Measurements from ENCODE around the gene ALDOA.
"Not testable (repeated sequence)": the region's sequence is repeated elsewhere in the genome, so short reads cannot be mapped to it uniquely, and the experiment has no call there.

Gene ALDOA

GRCh38 chr16:30065102-30065942, at the start of gene ALDOA:
Gene ALDOA, plus strand, starts transcription at chr16:30065760. Its CDS starts 1,138 bp downstream, at chr16:30066898.
- peak within 1 kb of the TSS; percentile 99 for H3K4me3 ChIP-seq (ENCODE audit: low read depth, low read length)
- TF ChIP-seq CTCF (IDR thresholded peaks at IDR 0.05; ENCODE audit: low read depth, low read length): no peak

GRCh38 chr16:30016555-30017276, 48.8 kb upstream of the ALDOA start:
- no peak for TF ChIP-seq CTCF (IDR thresholded peaks at IDR 0.05; ENCODE audit: low read depth, low read length)
- H3K4me3 ChIP-seq (ENCODE audit: low read depth, low read length): no peak overlapping the region

- H3K4me3 ChIP-seq (ENCODE audit: low read depth, low read length): no peak overlapping the region
- no peak for TF ChIP-seq CTCF (IDR thresholded peaks at IDR 0.05; ENCODE audit: low read depth, low read length)
Measured at GRCh38 chr16:30017277-30017656, 48.3 kb upstream of the ALDOA start.

GRCh38 chr16:30017937-30018336, 47.6 kb upstream of the ALDOA start:
- H3K4me3 ChIP-seq (ENCODE audit: low read depth, low read length): not testable (repeated sequence)

GRCh38 chr16:30018731-30019158, 46.8 kb upstream of the ALDOA start:
- no peak overlapping the region for H3K4me3 ChIP-seq (ENCODE audit: low read depth, low read length)

GRCh38 chr16:30022887-30023286, 42.7 kb upstream of the ALDOA start, which contains the start of gene C16orf92:
Gene C16orf92, plus strand, starts transcription at chr16:30023198. Its CDS starts 143 bp downstream, at chr16:30023341.
- no peak within 1 kb of the TSS for H3K4me3 ChIP-seq (ENCODE audit: low read depth, low read length)
- no peak for TF ChIP-seq CTCF (IDR thresholded peaks at IDR 0.05; ENCODE audit: low read depth, low read length)

More at GRCh38 chr16:30018731-30019158, 46.8 kb upstream of the ALDOA start:
- no peak for TF ChIP-seq CTCF (IDR thresholded peaks at IDR 0.05; ENCODE audit: low read depth, low read length)

- no peak for TF ChIP-seq CTCF (IDR thresholded peaks at IDR 0.05; ENCODE audit: low read depth, low read length)
- H3K4me3 ChIP-seq (ENCODE audit: low read depth, low read length): no peak overlapping the region
Measured at GRCh38 chr16:30023586-30023985, 42.0 kb upstream of the ALDOA start.
